Measurements from ENCODE around the gene GNB1.

The GNB1 gene

DNA sequence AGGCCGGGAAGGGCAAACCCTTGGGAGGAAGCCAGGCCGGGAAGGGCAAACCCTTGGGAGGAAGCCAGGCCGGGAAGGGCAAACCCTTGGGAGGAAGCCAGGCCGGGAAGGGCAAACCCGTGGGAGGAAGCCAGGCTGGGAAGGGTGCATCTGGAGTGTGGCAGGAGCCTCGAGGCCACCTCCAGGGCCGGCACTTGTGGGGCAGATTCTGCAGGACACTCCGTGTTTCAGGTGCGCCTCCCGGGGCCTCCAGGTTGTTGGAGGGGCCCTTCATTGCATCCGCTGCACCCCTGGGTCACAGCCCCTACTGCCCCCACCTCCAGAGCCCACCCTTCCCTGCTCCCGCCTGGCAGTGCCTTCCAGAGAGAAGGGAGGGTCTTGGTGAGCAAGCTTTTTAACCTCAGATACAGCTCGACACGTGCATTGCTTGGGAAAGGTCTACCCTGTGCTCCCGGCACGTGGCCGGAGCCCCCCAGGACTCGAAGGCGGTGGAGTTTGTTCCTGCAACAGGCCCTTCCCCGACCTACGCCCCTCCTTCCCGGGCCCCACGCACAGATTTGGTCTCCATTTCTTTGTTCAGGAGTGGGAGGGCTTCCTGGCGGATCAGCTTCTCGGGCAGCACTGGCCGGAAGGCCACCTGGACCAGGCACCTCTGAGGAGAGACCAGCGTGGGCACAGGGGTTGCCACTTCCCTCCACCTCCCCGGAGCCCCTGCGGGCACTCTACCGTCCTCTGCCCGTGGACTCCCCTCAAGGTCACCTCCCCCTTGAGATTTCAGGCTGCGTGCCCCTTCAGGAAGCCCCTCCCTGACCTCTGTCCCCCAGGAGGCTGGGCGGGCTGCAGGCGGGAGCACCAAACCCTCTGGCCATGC is 37.6 kb upstream of the GNB1 start:
- H3K9ac ChIP-seq (ENCODE audit: low read length) = no peak overlapping the region
- H3K27me3 ChIP-seq (ENCODE audit: control insufficient read depth, insufficient read depth, low read length) = no peaks in the 10 kb centered on the region
- H3K36me3 ChIP-seq (ENCODE audit: control insufficient read depth, insufficient read depth, low read length) = no peaks in the 10 kb centered on the region
- H3K4me3 ChIP-seq (ENCODE audit: low read length) = no peak overlapping the region
- H3K4me1 ChIP-seq (ENCODE audit: control insufficient read depth, insufficient read depth, low read length) = no peaks in the 10 kb centered on the region
- H3K27ac ChIP-seq (ENCODE audit: low read depth, low read length) = no peak overlapping the region

DNA sequence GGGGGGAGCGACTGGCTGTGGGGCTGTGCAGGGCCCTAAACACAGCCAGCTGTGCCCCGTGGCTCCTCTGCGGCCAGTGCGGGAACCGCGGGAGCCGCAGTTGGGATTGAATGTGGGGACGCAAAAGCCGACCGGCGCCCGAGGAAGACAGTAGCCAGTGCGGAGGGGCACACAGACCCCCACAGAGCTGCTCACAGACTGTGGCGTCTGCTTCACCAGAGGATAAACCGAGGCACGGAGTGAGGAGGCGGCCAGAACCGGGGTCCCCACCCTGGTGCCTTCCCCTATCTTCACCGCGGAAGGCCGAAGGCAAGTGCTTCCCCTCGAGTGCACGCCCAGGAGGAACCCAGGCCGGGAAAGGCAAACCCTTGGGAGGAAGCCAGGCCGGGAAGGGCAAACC is 36.9 kb upstream of the GNB1 start:
- Histone ChIP-seq H3K4me3 (ENCODE audit: low read length) (no peak overlapping the region), H3K9ac (ENCODE audit: low read length) (no peak overlapping the region), H3K4me1 (ENCODE audit: control insufficient read depth, insufficient read depth, low read length) (no peaks in the 10 kb centered on the region), H3K27me3 (ENCODE audit: control insufficient read depth, insufficient read depth, low read length) (no peaks in the 10 kb centered on the region), H3K36me3 (ENCODE audit: control insufficient read depth, insufficient read depth, low read length) (no peaks in the 10 kb centered on the region), H3K27ac (ENCODE audit: low read depth, low read length) (no peak overlapping the region)

DNA sequence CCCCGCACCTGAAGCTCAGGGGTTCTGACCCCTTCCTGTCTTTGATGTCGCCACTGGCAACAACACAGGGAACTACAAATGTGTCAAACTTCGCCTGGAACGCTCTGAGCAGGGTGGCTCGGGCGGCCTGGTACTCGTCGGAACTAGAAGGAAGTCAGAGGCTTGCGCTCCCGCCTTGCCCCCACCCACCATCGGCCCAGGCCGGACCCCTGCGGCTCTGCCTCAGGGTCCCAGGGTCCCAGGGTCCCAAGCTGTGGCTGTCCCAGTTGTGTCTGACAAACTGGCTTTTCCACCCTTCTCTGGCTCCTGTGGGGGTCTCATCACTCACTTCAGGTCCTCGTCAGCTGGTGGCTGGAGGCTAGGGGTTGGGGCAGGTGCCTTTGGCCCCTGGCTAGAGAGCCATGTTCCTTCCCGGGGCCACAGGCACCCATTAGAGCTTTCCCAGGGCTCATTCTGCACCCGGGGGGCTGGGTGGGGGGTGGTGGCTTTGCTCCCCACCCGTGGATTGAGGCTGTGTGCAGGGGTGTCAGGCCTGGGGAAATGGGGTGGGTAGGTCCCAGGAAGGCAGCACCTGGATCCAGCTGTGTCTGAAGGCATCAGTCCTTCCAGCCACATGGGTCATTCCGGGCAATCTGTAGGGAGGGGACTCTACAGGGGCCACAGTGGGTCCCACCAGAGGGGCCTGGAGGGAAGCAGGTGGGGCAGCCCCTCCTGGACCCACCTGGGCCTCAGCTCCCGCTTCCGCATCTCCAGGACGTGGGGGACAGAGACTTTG is 36.2 kb upstream of the GNB1 start:
- Histone ChIP-seq H3K27me3 (ENCODE audit: control insufficient read depth, insufficient read depth, low read length) (no peaks in the 10 kb centered on the region), H3K4me1 (ENCODE audit: control insufficient read depth, insufficient read depth, low read length) (no peaks in the 10 kb centered on the region), H3K9ac (ENCODE audit: low read length) (no peak overlapping the region), H3K36me3 (ENCODE audit: control insufficient read depth, insufficient read depth, low read length) (no peaks in the 10 kb centered on the region), H3K27ac (ENCODE audit: low read depth, low read length) (no peak overlapping the region), H3K4me3 (ENCODE audit: low read length) (no peak overlapping the region)

DNA sequence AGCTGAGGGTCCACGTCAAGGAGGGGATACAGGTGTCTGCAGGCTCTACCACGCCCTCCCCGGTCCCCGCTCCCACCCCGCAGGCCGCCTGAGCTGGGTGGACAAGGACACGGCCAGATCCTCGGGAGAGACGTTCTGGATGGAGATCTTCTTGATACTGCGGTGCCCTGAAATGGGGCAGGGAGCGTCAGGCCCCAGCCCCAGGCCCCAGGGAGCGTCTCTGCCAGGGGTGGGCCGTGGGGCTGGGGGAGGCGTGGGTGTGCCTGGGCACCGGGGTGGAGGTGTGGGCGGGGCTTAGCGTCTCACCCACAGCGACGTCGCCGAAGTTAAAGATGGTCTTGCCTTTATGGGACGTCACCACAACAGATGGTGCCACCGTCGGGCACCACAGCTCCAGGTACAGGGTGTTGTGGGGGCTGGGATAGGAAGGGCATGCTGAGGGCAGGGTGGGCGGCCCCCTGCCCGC is 35.5 kb upstream of the GNB1 start:
- Histone ChIP-seq H3K9ac (ENCODE audit: low read length) (no peak overlapping the region), H3K36me3 (ENCODE audit: control insufficient read depth, insufficient read depth, low read length) (no peaks in the 10 kb centered on the region), H3K4me1 (ENCODE audit: control insufficient read depth, insufficient read depth, low read length) (no peaks in the 10 kb centered on the region), H3K27ac (ENCODE audit: low read depth, low read length) (no peak overlapping the region), H3K4me3 (ENCODE audit: low read length) (no peak overlapping the region), H3K27me3 (ENCODE audit: control insufficient read depth, insufficient read depth, low read length) (no peaks in the 10 kb centered on the region)

DNA sequence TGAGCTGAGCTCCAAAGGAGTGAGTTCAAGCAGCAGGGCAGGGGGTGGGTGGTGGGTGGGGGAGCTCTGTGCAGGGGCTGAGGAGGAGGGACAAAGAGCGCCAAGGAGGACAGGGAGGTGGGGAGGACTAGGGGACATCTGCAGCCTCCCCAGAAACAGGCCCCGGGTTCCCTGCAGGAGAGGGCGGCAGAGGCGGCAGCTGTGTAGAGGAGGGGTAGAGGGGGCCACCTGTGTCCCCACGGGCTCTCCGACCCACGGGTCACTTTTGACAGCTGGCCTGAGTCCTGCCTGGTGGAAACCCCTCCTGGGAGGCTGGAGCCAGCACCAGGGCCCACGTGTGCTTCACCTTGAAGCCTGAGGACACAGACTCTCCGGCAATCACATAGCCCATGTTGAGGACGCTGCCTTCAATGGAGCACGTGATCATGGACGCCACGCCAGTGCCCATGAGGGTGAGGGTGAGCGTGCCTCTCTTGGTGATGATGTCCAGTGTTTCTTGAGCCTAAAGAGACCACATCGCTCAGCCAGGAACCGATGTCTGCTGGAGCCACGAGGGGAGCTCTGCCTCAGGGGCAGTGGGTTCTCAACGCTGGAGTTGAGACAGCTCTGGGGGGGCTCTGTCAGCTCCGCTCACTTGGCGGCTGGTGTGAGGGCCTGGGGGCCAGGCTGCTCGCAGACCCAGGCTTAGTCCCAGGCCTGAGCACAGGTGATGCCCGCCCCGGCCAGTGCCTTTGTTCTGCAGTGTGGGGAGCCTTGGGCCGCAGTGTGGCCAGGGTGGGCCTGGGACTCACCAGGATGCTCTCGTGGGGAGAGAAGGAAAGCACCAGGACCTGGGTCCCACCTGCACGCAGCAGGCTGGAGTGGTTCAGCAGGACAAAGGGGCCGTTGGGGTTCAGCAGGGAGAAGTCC is 34.8 kb upstream of the GNB1 start:
- no peaks in the 10 kb centered on the region for H3K36me3 ChIP-seq (ENCODE audit: control insufficient read depth, insufficient read depth, low read length)
- H3K4me3 ChIP-seq (ENCODE audit: low read length) = no peak overlapping the region
- H3K9ac ChIP-seq (ENCODE audit: low read length) = no peak overlapping the region
- no peak overlapping the region for H3K27ac ChIP-seq (ENCODE audit: low read depth, low read length)
- H3K4me1 ChIP-seq (ENCODE audit: control insufficient read depth, insufficient read depth, low read length) = no peaks in the 10 kb centered on the region
- no peaks in the 10 kb centered on the region for H3K27me3 ChIP-seq (ENCODE audit: control insufficient read depth, insufficient read depth, low read length)

DNA sequence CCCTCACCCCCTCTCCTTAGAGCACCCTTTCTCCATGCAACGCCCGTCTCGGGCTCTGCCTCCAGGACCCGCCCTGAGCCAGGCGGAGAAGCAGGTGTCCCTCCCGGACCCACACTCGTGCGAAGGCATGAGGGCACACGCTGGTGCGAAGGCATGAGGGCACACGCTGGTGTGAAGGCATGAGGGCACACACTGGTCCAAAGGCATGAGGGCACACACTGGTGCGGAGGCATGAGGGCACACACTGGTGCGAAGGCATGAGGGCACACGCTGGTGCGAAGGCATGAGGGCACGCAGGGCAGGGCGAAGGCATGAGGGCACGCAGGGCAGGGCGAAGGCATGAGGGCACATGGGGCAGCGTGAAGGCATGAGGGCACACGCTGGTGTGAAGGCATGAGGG is 34.0 kb upstream of the GNB1 start:
- Histone ChIP-seq H3K27ac (ENCODE audit: low read depth, low read length) (no peak overlapping the region), H3K27me3 (ENCODE audit: control insufficient read depth, insufficient read depth, low read length) (no peaks in the 10 kb centered on the region), H3K36me3 (ENCODE audit: control insufficient read depth, insufficient read depth, low read length) (no peaks in the 10 kb centered on the region), H3K4me3 (ENCODE audit: low read length) (no peak overlapping the region), H3K4me1 (ENCODE audit: control insufficient read depth, insufficient read depth, low read length) (no peaks in the 10 kb centered on the region), H3K9ac (ENCODE audit: low read length) (no peak overlapping the region)

DNA sequence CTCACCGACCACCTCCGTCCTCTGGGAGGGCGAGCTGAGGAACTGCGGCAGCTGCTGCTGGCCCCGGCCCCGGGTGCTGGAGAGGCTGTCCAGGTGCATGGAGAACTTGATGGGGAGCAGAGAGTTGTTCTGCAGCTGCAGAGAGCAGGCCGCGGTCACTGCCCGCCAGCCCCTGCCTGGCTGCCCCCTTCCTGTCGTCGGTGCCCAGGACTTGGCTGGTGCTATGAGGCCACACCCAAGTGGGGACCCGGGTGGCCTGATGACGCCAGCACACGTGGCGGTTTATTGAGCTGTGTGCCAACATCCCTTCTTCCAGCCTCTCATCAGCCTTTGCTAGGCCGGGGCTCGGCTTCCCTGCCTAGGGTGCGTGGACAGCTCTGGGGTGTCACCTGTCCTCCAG is 33.5 kb upstream of the GNB1 start:
- no peaks in the 10 kb centered on the region for H3K27me3 ChIP-seq (ENCODE audit: control insufficient read depth, insufficient read depth, low read length)
- H3K4me1 ChIP-seq (ENCODE audit: control insufficient read depth, insufficient read depth, low read length) = no peaks in the 10 kb centered on the region
- H3K36me3 ChIP-seq (ENCODE audit: control insufficient read depth, insufficient read depth, low read length) = no peaks in the 10 kb centered on the region
- H3K27ac ChIP-seq (ENCODE audit: low read depth, low read length) = no peak overlapping the region
- H3K9ac ChIP-seq (ENCODE audit: low read length) = no peak overlapping the region
- H3K4me3 ChIP-seq (ENCODE audit: low read length) = no peak overlapping the region

DNA sequence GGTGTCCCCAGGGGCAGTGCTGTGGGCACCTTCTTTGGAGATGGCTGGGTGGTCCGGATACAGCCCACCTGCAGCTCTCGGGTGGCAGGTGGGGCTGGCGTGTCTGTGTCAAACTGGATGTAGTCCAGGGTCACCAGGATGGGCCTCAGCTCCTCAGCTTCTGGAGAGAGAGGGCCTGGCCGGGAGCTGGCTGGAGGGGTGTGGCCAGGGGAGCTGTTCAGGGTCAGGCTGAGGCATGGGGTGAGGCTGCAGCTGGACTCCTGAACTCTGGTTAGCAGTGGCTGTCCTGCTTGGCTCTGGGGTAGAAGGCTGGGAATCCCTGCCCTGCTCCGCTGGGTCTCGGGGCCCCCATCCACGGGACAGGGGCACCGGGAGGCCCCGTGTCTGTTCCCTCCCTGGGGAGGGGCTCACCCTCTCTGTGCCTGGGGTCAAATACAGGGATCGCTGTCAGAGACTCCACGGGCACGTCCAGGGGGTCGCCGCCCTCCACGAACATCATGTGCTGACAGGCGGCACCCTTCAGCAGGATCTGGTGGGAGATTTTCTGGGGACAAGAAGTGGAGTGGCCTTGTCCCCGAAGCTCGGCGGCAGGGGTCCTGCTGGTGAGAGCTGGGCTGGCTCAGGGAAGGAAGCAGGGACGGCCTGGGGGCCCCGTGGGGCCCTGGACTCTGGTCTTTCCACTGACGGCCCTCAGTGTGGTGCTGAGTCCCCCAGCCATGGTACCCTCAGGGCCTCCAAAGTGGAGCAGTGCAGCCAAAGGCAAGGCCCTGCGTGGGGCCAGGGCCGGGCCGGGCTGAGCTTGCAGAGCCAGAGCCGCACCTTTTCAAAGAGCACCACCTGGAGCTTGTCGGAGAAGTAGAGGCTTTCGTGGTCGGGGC is 32.3 kb upstream of the GNB1 start:
- Histone ChIP-seq H3K27me3 (ENCODE audit: control insufficient read depth, insufficient read depth, low read length) (no peaks in the 10 kb centered on the region), H3K9ac (ENCODE audit: low read length) (no peak overlapping the region), H3K36me3 (ENCODE audit: control insufficient read depth, insufficient read depth, low read length) (no peaks in the 10 kb centered on the region), H3K4me3 (ENCODE audit: low read length) (no peak overlapping the region), H3K27ac (ENCODE audit: low read depth, low read length) (no peak overlapping the region), H3K4me1 (ENCODE audit: control insufficient read depth, insufficient read depth, low read length) (peaks cover 7% of the 10 kb centered on the region)

DNA sequence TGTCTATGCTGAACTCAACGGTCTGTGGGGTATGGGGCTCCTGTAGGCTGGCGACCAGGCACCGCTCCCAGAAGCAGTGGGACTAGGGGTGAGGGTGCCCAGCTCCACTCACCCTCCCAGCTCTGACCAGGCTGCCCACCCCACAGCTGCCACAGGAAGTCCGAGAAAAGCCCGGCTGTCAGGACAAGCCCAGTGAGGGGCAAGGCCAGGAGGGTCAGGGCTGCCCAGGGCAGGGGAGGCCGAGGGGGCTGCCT is 31.7 kb upstream of the GNB1 start:
- H3K4me3 ChIP-seq (ENCODE audit: low read length) = no peak overlapping the region
- no peaks in the 10 kb centered on the region for H3K36me3 ChIP-seq (ENCODE audit: control insufficient read depth, insufficient read depth, low read length)
- H3K27me3 ChIP-seq (ENCODE audit: control insufficient read depth, insufficient read depth, low read length) = no peaks in the 10 kb centered on the region
- H3K9ac ChIP-seq (ENCODE audit: low read length) = no peak overlapping the region
- peaks cover 9% of the 10 kb centered on the region for H3K4me1 ChIP-seq (ENCODE audit: control insufficient read depth, insufficient read depth, low read length)
- no peak overlapping the region for H3K27ac ChIP-seq (ENCODE audit: low read depth, low read length)

DNA sequence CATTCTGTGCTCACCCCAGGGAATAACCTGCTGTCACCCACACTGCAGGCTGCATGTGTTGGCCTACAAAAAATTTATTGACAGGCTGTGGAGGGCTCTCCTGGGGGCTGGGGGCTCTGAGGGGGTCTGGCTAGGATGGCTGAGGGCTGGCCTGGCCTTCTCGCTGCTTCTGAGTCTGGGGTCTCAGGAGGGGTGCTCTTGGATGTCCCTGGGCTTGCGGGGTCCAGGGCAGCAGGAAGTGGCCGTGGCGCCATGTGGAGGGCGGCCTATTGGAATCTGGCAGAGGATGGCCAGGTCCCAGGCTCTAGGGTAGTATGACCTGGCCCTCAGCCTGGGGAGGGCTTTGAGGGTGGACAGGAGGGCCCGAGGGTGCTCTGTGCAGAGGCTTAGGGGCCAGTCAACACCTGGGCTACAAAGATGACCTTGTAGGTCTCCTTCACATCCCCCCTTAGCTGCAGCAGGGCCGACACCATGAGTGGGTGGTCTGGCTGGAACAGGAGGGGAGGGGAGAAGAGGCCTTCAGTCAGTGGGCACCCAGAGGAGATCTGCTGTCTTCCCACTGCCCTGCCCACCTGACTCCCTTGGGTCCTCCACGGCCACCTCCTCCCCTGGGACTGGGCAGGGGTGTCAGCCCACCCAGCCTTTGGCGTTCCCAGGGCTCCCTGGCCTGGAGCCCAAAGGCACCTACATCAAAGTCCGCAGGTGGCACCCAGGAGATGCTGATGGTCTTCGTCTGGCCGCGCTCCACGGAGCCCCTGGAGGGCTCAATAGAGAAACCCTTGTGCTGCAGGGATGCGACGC is 31.2 kb upstream of the GNB1 start:
- Histone ChIP-seq H3K4me1 (ENCODE audit: control insufficient read depth, insufficient read depth, low read length) (peaks cover 9% of the 10 kb centered on the region), H3K27ac (ENCODE audit: low read depth, low read length) (no peak overlapping the region), H3K9ac (ENCODE audit: low read length) (no peak overlapping the region), H3K36me3 (ENCODE audit: control insufficient read depth, insufficient read depth, low read length) (no peaks in the 10 kb centered on the region), H3K4me3 (ENCODE audit: low read length) (no peak overlapping the region), H3K27me3 (ENCODE audit: control insufficient read depth, insufficient read depth, low read length) (no peaks in the 10 kb centered on the region)

DNA sequence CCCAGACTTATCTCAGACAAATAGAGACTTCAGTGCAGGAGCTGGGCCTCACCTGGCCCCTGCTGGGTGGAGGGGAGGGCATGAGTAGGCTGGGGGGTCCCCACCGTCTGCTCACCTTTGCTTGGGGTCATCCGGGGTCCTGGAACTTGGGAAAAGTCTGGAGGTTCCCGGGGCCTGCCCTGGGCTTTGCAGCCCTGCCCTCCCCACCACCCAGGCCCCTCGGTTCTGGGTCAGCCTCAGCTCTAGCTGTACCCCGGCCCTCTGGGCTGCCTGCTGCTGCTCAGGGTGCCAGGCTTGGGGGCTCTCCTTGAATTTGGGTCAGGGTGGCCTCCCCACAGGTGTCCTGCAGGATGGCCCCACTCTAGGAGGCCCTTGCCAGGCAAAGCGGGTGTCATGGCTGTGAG is 30.6 kb upstream of the GNB1 start:
- Histone ChIP-seq H3K4me3 (ENCODE audit: low read length) (no peak overlapping the region), H3K9ac (ENCODE audit: low read length) (no peak overlapping the region), H3K36me3 (ENCODE audit: control insufficient read depth, insufficient read depth, low read length) (no peaks in the 10 kb centered on the region), H3K27ac (ENCODE audit: low read depth, low read length) (no peak overlapping the region), H3K4me1 (ENCODE audit: control insufficient read depth, insufficient read depth, low read length) (peaks cover 9% of the 10 kb centered on the region), H3K27me3 (ENCODE audit: control insufficient read depth, insufficient read depth, low read length) (no peaks in the 10 kb centered on the region)
